GM12872 (cell line): ENCODE data around the gene SMIM29.

Experiments
- TF ChIP-seq, protein P1 (sequence below): IDR thresholded peaks from 3 replicates; pipeline ENCODE4 v1.5.1; 2011; ENCODE audit warnings: low read depth, mild to moderate bottlenecking, low read length, moderate library complexity; ENCODE audit not compliant: insufficient read depth

The SMIM29 gene

DNA sequence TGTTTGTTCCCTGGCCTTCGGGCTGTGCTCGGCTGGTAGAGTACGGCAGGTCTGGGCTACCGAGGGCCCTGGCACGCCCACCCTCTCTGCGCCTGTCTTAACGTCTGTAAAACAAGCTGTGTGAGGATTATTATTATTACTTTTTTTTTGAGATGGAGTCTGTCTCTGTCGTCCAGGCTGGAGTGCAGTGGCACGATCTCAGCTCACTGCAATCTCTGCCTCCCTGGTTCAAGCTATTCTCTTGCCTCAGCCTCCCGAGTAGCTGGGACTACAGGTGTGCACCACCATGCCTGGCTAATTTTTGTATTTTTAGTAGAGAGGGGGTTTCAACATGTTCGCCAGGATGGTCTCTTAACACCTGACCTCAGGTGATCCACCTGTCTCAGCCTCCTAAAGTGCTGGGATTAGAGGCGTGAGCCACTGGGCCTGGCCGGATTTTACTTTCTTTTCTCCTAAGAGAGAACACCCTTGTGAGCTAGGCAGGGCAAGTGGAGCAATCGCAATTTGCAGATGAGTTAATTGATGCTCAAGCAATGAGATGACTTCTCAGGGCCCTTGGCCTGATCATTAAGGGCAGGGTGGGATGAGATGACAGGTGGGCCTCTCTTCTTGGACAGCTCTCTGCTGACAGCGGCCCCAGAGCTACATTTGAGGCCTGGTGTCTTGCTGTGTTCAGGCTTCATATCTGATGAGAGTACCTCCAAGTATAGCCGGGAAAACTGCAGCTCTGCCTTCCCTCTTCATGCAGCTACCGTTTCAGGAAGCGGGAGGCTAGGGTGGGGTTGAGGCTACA is 859 bp upstream of the SMIM29 start:
- TF ChIP-seq, protein P1, sequence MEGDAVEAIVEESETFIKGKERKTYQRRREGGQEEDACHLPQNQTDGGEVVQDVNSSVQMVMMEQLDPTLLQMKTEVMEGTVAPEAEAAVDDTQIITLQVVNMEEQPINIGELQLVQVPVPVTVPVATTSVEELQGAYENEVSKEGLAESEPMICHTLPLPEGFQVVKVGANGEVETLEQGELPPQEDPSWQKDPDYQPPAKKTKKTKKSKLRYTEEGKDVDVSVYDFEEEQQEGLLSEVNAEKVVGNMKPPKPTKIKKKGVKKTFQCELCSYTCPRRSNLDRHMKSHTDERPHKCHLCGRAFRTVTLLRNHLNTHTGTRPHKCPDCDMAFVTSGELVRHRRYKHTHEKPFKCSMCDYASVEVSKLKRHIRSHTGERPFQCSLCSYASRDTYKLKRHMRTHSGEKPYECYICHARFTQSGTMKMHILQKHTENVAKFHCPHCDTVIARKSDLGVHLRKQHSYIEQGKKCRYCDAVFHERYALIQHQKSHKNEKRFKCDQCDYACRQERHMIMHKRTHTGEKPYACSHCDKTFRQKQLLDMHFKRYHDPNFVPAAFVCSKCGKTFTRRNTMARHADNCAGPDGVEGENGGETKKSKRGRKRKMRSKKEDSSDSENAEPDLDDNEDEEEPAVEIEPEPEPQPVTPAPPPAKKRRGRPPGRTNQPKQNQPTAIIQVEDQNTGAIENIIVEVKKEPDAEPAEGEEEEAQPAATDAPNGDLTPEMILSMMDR: no peak

DNA sequence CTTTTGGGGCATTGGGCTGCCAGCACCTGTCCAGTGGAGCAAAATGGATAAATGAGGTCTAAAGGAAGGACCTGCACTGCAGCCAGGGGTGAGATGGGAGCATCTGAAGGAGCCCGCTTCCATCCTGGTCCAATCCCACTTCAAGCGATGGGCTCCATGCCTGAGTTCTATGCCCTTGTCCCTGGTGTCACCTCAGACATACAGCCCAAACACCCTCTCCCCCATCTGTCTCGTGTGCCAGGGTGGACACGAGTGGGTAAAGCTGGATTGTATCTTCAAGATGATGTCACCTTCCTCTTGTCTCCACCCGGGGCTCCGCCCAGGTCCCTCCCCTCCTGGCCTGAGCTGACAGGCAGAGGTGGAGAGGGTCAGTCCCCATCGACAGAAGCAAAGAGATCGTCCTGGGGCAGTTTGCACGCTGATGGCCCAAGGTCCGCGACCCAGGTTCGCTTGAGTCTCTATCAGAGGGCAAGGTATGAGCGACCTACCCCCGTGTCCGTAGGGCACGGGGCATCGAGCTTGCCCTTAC is 544 bp downstream of the SMIM29 start:
- TF ChIP-seq, protein P1: no peak

GRCh38 chr6:34247481-34248197 is 1.2 kb downstream of the SMIM29 start:
- TF ChIP-seq, protein P1: no peak

DNA sequence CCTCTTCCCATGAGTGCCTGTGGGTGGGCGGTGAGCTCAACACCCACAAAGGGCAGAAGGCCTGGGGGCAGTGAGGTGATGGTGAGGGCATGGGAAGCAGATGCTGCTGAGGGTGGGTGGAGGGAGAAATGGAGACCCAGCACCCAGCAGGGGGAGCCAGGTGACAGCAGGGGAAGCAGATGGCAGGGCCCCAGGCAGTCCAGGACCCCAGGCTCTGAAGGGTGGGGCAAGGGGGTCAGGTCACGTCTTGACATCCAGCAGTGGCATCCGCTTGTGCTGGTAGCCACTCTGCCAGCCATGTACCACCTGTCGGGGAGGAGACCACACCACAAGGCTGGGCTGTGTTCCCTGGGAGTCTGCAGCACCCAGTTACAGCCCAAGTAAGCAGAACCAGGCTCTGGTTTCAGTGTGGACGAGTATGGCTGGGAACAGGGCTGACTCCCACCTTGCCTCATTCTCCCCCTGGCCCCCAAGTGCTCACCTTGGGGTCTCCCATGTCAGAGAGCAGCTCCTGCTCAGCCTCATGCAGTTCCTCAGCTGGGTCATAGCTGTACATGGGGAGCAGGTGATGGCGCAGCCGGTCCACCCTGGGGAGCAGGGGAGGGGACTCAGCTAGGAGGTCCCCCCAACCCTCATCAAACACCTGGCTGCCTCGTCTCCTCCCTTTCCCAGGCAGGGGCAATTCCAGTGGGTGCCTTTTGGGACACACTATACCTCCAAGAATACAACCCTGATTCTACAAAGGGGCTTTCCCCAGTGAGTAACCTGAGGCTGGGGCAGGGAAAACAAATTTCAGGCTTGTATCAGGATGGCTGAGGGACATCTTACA is 2.0 kb downstream of the SMIM29 start:
- TF ChIP-seq, protein P1: peak; percentile 79

GRCh38 chr6:34246249-34246562 is 2.6 kb downstream of the SMIM29 start:
- TF ChIP-seq, protein P1: no peak

DNA sequence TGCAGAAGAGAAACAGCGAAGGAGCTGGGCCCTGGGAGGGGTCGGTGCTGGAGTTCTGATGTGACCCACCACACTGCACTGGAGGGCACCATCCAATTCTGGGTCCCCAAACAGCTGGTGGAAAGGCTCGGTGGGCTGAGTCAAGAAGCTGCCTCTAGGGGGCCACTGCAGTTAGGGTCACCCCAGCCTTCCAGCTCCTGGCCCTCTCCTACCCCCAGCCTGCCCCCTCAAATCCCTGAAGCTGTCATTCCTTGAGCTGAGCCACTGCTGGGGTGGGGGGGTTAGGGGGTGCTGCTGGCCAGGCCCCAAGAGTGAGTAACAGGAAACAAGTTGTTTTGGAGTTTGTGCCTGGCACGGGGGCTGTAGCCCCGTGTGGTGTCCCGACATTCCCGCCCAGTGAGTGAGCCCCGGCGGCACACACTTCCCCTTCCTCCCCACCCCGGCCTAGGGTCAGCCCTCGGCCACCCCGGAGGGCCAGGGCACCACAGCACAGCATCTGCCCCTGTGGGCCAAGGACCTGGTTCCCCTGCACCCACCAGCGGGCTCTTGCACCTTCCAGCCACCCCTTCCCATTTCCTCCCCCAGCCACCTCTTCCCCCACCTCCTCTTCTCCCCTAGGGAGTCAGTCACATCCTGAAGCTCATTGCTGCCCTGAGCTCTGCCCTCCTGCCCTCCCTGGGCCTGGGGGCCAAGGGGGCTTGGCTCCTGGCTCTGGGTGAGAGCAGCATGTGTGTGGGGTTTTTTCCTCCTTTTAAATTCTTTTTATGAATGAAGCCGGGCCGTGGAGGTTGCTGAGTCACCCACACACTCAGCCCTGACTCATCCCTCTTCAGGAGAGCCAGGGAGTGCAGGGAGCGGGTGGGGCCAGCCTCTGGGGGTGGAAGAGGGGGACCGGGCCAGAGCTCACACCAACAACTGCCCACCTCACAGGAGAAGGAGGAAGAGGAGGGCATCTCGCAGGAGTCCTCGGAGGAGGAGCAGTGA is 4.6 kb downstream of the SMIM29 start:
- TF ChIP-seq, protein P1: peak; percentile 61
